GM12872 (cell line): ENCODE measurements around the gene FAM83D.

Experiments used
- TF ChIP-seq, protein P1 (sequence below): IDR thresholded peaks from 3 replicates; pipeline ENCODE4 v1.5.1; 2011; ENCODE audit warnings: low read depth, mild to moderate bottlenecking, low read length, moderate library complexity; ENCODE audit not compliant: insufficient read depth

The FAM83D gene

DNA sequence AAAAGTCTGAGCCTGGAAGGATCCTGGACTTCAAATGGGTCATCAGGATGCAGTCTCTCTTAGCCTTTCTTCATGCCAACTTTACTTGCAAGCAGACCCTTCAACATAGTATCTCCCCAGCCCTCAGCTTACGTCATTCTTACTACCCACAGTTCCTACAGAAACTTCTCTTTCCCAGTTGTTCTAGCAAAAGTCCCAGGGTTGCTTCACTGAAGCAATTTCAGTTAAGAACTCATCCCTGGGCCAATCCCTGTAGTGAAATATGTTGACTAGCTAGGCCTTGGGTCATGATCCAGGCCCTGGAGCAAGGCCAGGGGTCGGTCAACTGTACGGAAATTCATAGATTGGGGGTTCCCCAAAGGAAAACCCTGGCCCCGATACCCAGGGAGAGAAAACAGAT is 8.6 kb upstream of the FAM83D start:
- TF ChIP-seq, protein P1, sequence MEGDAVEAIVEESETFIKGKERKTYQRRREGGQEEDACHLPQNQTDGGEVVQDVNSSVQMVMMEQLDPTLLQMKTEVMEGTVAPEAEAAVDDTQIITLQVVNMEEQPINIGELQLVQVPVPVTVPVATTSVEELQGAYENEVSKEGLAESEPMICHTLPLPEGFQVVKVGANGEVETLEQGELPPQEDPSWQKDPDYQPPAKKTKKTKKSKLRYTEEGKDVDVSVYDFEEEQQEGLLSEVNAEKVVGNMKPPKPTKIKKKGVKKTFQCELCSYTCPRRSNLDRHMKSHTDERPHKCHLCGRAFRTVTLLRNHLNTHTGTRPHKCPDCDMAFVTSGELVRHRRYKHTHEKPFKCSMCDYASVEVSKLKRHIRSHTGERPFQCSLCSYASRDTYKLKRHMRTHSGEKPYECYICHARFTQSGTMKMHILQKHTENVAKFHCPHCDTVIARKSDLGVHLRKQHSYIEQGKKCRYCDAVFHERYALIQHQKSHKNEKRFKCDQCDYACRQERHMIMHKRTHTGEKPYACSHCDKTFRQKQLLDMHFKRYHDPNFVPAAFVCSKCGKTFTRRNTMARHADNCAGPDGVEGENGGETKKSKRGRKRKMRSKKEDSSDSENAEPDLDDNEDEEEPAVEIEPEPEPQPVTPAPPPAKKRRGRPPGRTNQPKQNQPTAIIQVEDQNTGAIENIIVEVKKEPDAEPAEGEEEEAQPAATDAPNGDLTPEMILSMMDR, result no peak

DNA sequence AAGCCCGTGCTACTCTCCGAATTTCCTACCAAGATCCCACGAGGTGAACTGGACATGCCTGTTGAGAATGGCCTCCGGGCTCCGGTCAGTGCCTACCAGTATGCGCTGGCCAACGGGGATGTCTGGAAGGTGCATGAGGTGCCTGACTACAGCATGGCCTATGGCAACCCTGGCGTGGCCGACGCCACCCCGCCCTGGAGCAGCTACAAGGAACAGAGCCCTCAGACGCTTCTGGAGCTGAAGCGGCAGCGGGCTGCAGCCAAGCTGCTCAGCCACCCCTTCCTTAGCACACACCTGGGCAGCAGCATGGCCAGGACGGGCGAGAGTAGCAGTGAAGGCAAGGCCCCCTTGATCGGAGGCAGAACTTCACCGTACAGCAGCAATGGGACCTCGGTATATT is 8.0 kb upstream of the FAM83D start:
- TF ChIP-seq, protein P1, result no peak

DNA sequence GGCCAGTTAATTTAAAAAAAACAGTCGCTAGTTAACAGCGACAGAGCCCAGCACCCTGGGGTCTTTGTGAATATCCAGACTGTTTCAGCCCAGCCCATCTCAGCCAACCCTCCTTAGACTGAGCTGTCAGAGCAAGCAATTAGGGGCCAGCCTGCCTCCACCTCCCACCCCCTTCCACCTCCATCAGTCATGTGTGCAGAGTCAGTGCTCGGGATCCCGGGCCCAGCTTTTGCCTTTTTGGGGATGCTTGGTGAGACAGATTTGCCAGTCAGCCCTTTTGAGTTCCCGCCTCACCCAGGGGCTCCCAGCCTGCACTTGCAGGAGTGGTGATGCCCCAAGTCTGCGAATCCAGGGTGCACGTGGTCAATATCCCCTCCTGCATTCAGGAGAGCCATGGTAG is 6.5 kb upstream of the FAM83D start:
- TF ChIP-seq, protein P1, result no peak

DNA sequence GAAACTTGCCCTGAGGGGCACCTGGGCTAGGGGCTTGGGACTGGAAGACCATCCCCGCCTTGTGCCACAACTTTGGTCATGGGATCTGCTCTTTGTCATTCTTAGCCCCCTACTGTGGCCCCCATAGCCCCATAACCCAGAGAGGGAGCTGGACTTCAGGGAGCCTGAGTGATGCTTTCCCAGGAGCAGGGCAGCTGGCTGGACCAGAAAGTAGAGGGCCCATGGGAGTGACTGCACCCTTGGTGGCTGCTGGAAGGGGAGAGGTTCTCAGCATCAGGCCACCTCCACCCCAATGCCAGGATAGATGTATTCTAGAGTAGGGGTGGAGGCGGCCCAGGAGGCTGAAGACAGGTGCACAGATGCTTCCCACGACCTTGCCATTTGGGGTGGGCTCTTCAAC is 5.8 kb upstream of the FAM83D start:
- TF ChIP-seq, protein P1, result no peak

DNA sequence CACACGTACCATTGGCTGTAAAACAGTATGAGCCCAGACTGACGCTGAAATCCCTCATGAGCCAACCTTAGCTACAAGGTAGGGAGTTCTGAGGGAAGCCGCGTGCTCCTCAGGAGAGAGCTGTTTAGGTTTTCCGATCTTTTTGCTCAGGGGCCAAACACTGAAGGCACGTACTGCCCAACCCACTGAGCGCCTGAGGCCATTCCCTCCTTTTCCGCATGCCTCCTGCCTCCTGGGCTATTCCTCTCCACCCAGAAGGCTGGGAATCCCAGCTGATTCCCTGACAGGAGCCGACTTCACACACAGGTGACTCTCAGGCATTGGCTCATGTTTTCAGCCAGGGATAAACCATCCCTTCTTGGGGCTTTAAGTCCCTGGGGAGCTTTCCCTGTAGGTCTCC is 5.4 kb upstream of the FAM83D start:
- TF ChIP-seq, protein P1, result no peak

DNA sequence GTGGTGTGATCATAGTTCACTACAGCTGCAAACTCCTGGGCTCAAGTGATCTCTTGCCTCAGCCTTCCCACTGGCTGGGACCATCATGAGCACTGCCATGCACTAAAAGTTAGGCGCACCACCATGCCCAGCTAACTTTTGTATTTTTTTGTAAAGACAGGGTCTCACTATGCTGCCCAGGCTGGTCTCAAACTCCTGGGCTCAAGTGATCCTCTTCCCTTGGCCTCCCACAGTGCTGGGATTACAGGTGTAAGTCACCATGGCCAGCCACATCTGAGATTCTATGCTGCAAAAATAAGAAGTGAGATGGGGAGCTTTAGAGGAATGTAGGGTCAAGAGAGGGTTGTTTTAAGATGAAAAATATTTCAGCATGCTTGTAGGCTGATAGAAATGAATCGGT is 1.5 kb upstream of the FAM83D start:
- TF ChIP-seq, protein P1, result no peak

DNA sequence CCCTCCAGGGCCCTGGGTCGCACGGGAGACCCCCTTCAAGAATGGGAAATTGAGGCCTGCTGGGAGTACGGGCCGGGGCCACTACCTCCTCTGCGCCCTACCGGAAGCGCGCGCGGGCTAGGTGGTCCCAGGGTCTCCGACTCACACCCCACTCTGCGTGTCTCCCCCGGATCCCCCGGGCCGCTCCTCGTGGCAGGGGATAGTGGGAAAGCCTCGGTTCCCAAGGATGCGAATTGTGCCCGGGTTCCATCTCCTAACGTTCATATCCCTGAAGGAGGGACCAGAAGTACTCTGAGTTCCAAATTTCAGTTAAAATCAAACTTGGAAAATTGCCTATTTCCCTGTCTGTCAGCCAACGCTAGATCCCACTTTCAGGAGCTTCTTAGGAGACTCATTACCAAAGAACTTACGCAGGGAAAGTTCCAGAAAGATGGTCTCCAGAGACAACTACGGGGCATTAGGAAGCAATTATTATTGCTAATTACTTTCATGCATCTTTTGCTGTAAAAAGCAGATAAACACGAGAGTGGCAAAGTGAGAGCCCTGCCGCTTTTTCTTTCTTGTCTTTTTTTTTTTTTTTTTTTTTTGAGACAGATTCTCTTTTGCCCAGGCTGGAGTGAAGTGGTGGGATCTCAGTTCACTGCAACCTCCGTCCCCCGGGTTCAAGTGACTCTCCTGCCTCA is 858 bp downstream of the FAM83D start:
- TF ChIP-seq, protein P1, result no peak
